Activated B cell treated with CpG ODN at 0.5 μM for 24 hours (primary cell): Measurements from ENCODE around the gene CNBD2. TPM values are rescaled to one million over a fixed set of nuclear protein-coding genes. Genes with fewer than 3 reads are reported as not detected.
"Not testable (repeated sequence)": the region's sequence is repeated elsewhere in the genome, so short reads cannot be mapped to it uniquely, and the experiment has no call there.

Experiments
- ATAC-seq: fragments of 200-7000 bp; cut with Tn5 transposase; one replicate; pipeline ENCODE4 v1.10.0; 2021; ENCODE audit warnings: low read depth, mild to moderate bottlenecking, moderate library complexity
- CTCF ChIA-PET: fragments of 350-600 bp; sonication (Branson Sonifier 250); formaldehyde crosslinking; loops from one replicate; lab custom pipeline; 2021; ENCODE audit warnings: antibody characterized with exemption; lab: Charles Lee
- POLR2A ChIA-PET: fragments of 350-600 bp; sonication (Branson Sonifier 250); formaldehyde crosslinking; loops from one replicate; lab custom pipeline; 2021; ENCODE audit warnings: antibody characterized with exemption; lab: Charles Lee
- DNase-seq: peaks from one replicate; pipeline ENCODE4 v3.0.0; 2022
- H3K27ac Mint-ChIP-seq: one replicate; pipeline ENCODE4 v1.8.0; 2020; ENCODE audit warnings: mixed read lengths
- H3K27me3 Mint-ChIP-seq: one replicate; pipeline ENCODE4 v1.8.0; 2021; ENCODE audit warnings: mixed read lengths
- H3K36me3 Mint-ChIP-seq: one replicate; pipeline ENCODE4 v1.8.0; 2021; ENCODE audit warnings: low read depth, mixed read lengths
- H3K4me1 Mint-ChIP-seq: one replicate; pipeline ENCODE4 v1.8.0; 2021; ENCODE audit warnings: mixed read lengths
- H3K4me3 Mint-ChIP-seq: one replicate; pipeline ENCODE4 v1.8.0; 2020; ENCODE audit warnings: mild to moderate bottlenecking, mixed read lengths
- H3K9me3 Mint-ChIP-seq: one replicate; pipeline ENCODE4 v1.8.0; 2020; ENCODE audit warnings: mixed read lengths
- CTCF ChIP-seq: fragments of 200-600 bp; IDR thresholded peaks from one replicate; pipeline ENCODE4 v1.8.0; 2022; ENCODE audit warnings: antibody characterized with exemption, mild to moderate bottlenecking
- intact Hi-C: fragments of 100-400 bp; cut with micrococcal nuclease; formaldehyde crosslinking; loops from one replicate; pipeline ENCODE4 v1.15.1; 2024
- total RNA-seq: library from RNA; stranded (reverse); gene quantifications from 2 replicates; pipeline ENCODE4 v1.2.3, GENCODE V29; 2022

CNBD2 gene
- total RNA-seq, 1 donor from 2014 or later: 5.6 TPM

GRCh38 chr20:36050436-36051317 lies 82.3 kb downstream of the CNBD2 start:
- intact Hi-C loops: loop anchor here (1.0 to 5.0 kb wide), 4 partner anchors 14 to 96 kb away; partner anchors contain the start of gene SCAND1

GRCh38 chr20:36051318-36052116 lies 83.1 kb downstream of the CNBD2 start:
- DNase-seq: no peak
- Mint-ChIP-seq H3K27ac (peak overlapping the region; percentile 91), H3K4me3 (peak overlapping the region; percentile 86), H3K4me1 (peaks cover 45% of the 10 kb centered on the region), H3K9me3 (no peaks in the 10 kb centered on the region), H3K27me3 (no peaks in the 10 kb centered on the region), H3K36me3 (peaks cover 23% of the 10 kb centered on the region)
- no peak for ATAC-seq
- TF ChIP-seq CTCF: no peak
- POLR2A ChIA-PET: interaction anchor here (1.3 to 2.1 kb wide), 3 partner anchors 13 to 97 kb away, joined by 3 to 11 read pairs (median 6); partner anchors contain the start of gene SCAND1
- intact Hi-C loops: loop anchor here (1.0 to 5.0 kb wide), 3 partner anchors 13 to 59 kb away; no protein-coding TSS in a partner anchor
- CTCF ChIA-PET: interaction anchor here (0.7 kb wide), 1 partner anchor 57 kb away, joined by 3 read pairs; no protein-coding TSS in a partner anchor

More at GRCh38 chr20:36050436-36051317, 82.3 kb downstream of the CNBD2 start:
- peak overlapping the region; percentile 91 for H3K27ac Mint-ChIP-seq
- peaks cover 54% of the 10 kb centered on the region for H3K4me1 Mint-ChIP-seq
- H3K9me3 Mint-ChIP-seq: no peaks in the 10 kb centered on the region
- ATAC-seq: peak; percentile 94
- H3K4me3 Mint-ChIP-seq: peak overlapping the region; percentile 86
- H3K27me3 Mint-ChIP-seq: no peaks in the 10 kb centered on the region
- no peak for TF ChIP-seq CTCF
- DNase-seq: peak; percentile 80
- peaks cover 30% of the 10 kb centered on the region for H3K36me3 Mint-ChIP-seq
- ChIA-PET CTCF (interaction anchor here (0.7 kb wide), 1 partner anchor 56 kb away, joined by 3 read pairs; no protein-coding TSS in a partner anchor), POLR2A (interaction anchor here (0.6 to 2.1 kb wide), 8 partner anchors 14 to 1332 kb away, joined by 3 to 6 read pairs (median 3); partner anchors contain the start of gene SCAND1)

- no peak overlapping the region for H3K27ac Mint-ChIP-seq
- DNase-seq (no peak), ATAC-seq (no peak)
- peaks cover 20% of the 10 kb centered on the region for H3K36me3 Mint-ChIP-seq
- peaks cover 42% of the 10 kb centered on the region for H3K4me1 Mint-ChIP-seq
- no peaks in the 10 kb centered on the region for H3K9me3 Mint-ChIP-seq
- peak overlapping the region; percentile 2 for H3K4me3 Mint-ChIP-seq
- intact Hi-C loops: loop anchor here (5.0 kb wide), 2 partner anchors 40 to 60 kb away; no protein-coding TSS in a partner anchor
- TF ChIP-seq CTCF: no peak
- ChIA-PET POLR2A (interaction anchor here (0.7 to 2.1 kb wide), 4 partner anchors 11 to 98 kb away, joined by 3 to 11 read pairs (median 4); partner anchors contain the start of gene SCAND1), CTCF (no interaction called here)
- H3K27me3 Mint-ChIP-seq: no peaks in the 10 kb centered on the region
Measured at GRCh38 chr20:36052117-36052513, 83.7 kb downstream of the CNBD2 start.

- CTCF ChIA-PET, H3K27me3 Mint-ChIP-seq: not testable (repeated sequence)
- intact Hi-C loops: loop anchor here (5.0 kb wide), 2 partner anchors 38 to 62 kb away; no protein-coding TSS in a partner anchor
Measured at GRCh38 chr20:36053863-36054518, 85.6 kb downstream of the CNBD2 start.

GRCh38 chr20:36055145-36055544 lies 86.8 kb downstream of the CNBD2 start:
- Mint-ChIP-seq H3K9me3 (no peaks in the 10 kb centered on the region), H3K27me3 (no peaks in the 10 kb centered on the region), H3K4me3 (no peak overlapping the region), H3K4me1 (peaks cover 17% of the 10 kb centered on the region), H3K27ac (no peak overlapping the region), H3K36me3 (peaks cover 2% of the 10 kb centered on the region)
- ChIA-PET POLR2A (no interaction called here), CTCF (interaction anchor here (0.5 kb wide), 1 partner anchor 119 kb away, joined by 3 read pairs; no protein-coding TSS in a partner anchor)
- intact Hi-C loops: no loop called here
- TF ChIP-seq CTCF: no peak
- ATAC-seq (no peak), DNase-seq (no peak)

More at GRCh38 chr20:36053863-36054518, 85.6 kb downstream of the CNBD2 start:
- ATAC-seq, DNase-seq, H3K4me3 Mint-ChIP-seq, H3K36me3 Mint-ChIP-seq, POLR2A ChIA-PET, H3K9me3 Mint-ChIP-seq: not testable (repeated sequence)
- Mint-ChIP-seq H3K4me1 (peaks cover 26% of the 10 kb centered on the region), H3K27ac (peak overlapping the region; percentile 27)
